Hepatocyte (in vitro differentiated cells): ENCODE measurements around the gene PISD. TPM values are rescaled to one million over a fixed set of nuclear protein-coding genes. Genes with fewer than 3 reads are reported as not detected.

ENCODE experiments used
- DNase-seq: peaks from one replicate; pipeline ENCODE4 v3.0.0-alpha.2; 2016; ENCODE audit warnings: low spot score
- H2AFZ ChIP-seq: fragments of 200-600 bp; sonication (generic); 2 replicates; pipeline ENCODE4 v1.6.0; 2016; ENCODE audit warnings: antibody characterized with exemption, mild to moderate bottlenecking
- H3K27ac ChIP-seq: fragments of 200-600 bp; sonication (generic); 2 replicates; pipeline ENCODE4 v1.5.1; 2016; ENCODE audit warnings: mild to moderate bottlenecking
- H3K27me3 ChIP-seq: fragments of 200-600 bp; sonication (generic); 2 replicates; pipeline ENCODE4 v1.6.1; 2016
- H3K36me3 ChIP-seq: fragments of 200-600 bp; sonication (generic); replicated peaks from 2 replicates; pipeline ENCODE4 v1.5.1; 2016; ENCODE audit warnings: low read depth; ENCODE audit not compliant: insufficient read depth
- H3K4me1 ChIP-seq: fragments of 200-600 bp; sonication (generic); 2 replicates; pipeline ENCODE4 v1.5.1; 2016; ENCODE audit warnings: mild to moderate bottlenecking, moderate library complexity; ENCODE audit not compliant: insufficient read depth
- H3K4me2 ChIP-seq: fragments of 200-600 bp; sonication (generic); 2 replicates; pipeline ENCODE4 v1.6.0; 2016
- H3K4me3 ChIP-seq: fragments of 200-600 bp; sonication (generic); 2 replicates; pipeline ENCODE4 v1.5.1; 2016; ENCODE audit warnings: mild to moderate bottlenecking
- H3K79me2 ChIP-seq: fragments of 200-600 bp; sonication (generic); 2 replicates; pipeline ENCODE4 v1.6.0; 2017; ENCODE audit warnings: mild to moderate bottlenecking
- H3K9me2 ChIP-seq: fragments of 200-600 bp; sonication (generic); replicated peaks from 2 replicates; pipeline ENCODE4 v1.6.0; 2017; ENCODE audit warnings: mild to moderate bottlenecking; ENCODE audit not compliant: insufficient read depth
- H3K9me3 ChIP-seq: fragments of 200-600 bp; sonication (generic); 2 replicates; pipeline ENCODE4 v1.5.1; 2016; ENCODE audit warnings: low read depth, mild to moderate bottlenecking
- H4K20me1 ChIP-seq: fragments of 200-600 bp; sonication (generic); 2 replicates; pipeline ENCODE4 v1.6.0; 2016; ENCODE audit warnings: mild to moderate bottlenecking; ENCODE audit not compliant: insufficient read depth, poor library complexity, severe bottlenecking
- CTCF ChIP-seq: fragments of 200-600 bp; sonication (generic); IDR thresholded peaks from 2 replicates; pipeline ENCODE4 v1.5.1; 2016; ENCODE audit warnings: antibody characterized with exemption, mild to moderate bottlenecking; ENCODE audit not compliant: poor library complexity
- EZH2 ChIP-seq: fragments of 200-600 bp; sonication (generic); IDR thresholded peaks from 2 replicates; pipeline ENCODE4 v1.6.1; 2016; ENCODE audit warnings: antibody characterized with exemption, mild to moderate bottlenecking, borderline replicate concordance
- EZH2phosphoT487 ChIP-seq: fragments of 200-600 bp; sonication (generic); IDR thresholded peaks from one replicate; pipeline ENCODE4 v1.6.1; 2018; ENCODE audit warnings: antibody characterized with exemption, mild to moderate bottlenecking, low read depth, moderate library complexity; ENCODE audit not compliant: unreplicated experiment, severe bottlenecking
- WGBS: methylation state at CpG from one replicate; pipeline ENCODE4 v1.1.6; 2016; ENCODE audit warnings: low lambda C conversion rate; ENCODE audit errors: missing lambda C conversion rate; 5-methylcytosine and 5-hydroxymethylcytosine counted together
- polyA plus RNA-seq: library from polyadenylated mRNA; unstranded; fragments of >200 nt; fragmentation: Nextera tagmentation; extraction: Ambion mirVana; gene quantifications from 2 replicates; pipeline ENCODE4 v1.2.1, GENCODE V29; 2016
- total RNA-seq: library from RNA; depleted of rRNA; stranded (reverse); fragments of >200 nt; gene quantifications from 2 replicates; pipeline ENCODE4 v1.2.3, GENCODE V29; 2014

Gene PISD
- total and polyA plus RNA-seq, 2 experiments from 2014 or later: 46.2 to 62.9 TPM

GRCh38 chr22:31610611-31611010, 51.4 kb downstream of the PISD start:
- no peaks in the 10 kb centered on the region for H4K20me1 ChIP-seq
- WGBS: 93% methylated on average over 6 of the region's 6 CpGs
- no peaks in the 10 kb centered on the region for H3K9me3 ChIP-seq
- no peak overlapping the region for H2AFZ ChIP-seq
- DNase-seq: no peak
- no peak overlapping the region for H3K4me3 ChIP-seq
- no peaks in the 10 kb centered on the region for H3K36me3 ChIP-seq
- no peak overlapping the region for H3K4me2 ChIP-seq
- H3K79me2 ChIP-seq: no peaks in the 10 kb centered on the region
- no peaks in the 10 kb centered on the region for H3K27me3 ChIP-seq
- H3K4me1 ChIP-seq: peaks cover 5% of the 10 kb centered on the region
- TF ChIP-seq EZH2phosphoT487 (no peak), CTCF (no peak), EZH2 (no peak)
- no peaks in the 10 kb centered on the region for H3K9me2 ChIP-seq
- no peak overlapping the region for H3K27ac ChIP-seq

- Histone ChIP-seq H3K4me3 (no peak overlapping the region), H3K27me3 (no peaks in the 10 kb centered on the region), H3K9me2 (no peaks in the 10 kb centered on the region), H3K4me2 (no peak overlapping the region), H3K36me3 (no peaks in the 10 kb centered on the region), H3K4me1 (peaks cover 14% of the 10 kb centered on the region), H4K20me1 (no peaks in the 10 kb centered on the region), H3K9me3 (no peaks in the 10 kb centered on the region), H3K27ac (no peak overlapping the region), H3K79me2 (no peaks in the 10 kb centered on the region), H2AFZ (no peak overlapping the region)
- TF ChIP-seq EZH2: no peak
- no peak for DNase-seq
- WGBS: 97% methylated on average over 10 of the region's 10 CpGs
These were observed 52.3 kb downstream of the PISD start for GRCh38 chr22:31609716-31610115.

- no peaks in the 10 kb centered on the region for H3K36me3 ChIP-seq
- DNase-seq: no peak
- WGBS: 93% methylated on average over 7 of the region's 7 CpGs
These were observed 54.3 kb downstream of the PISD start for GRCh38 chr22:31607696-31608095.

More at GRCh38 chr22:31607696-31608095, 54.3 kb downstream of the PISD start:
- H4K20me1 ChIP-seq: no peaks in the 10 kb centered on the region
- H3K4me2 ChIP-seq: no peak overlapping the region
- H3K4me3 ChIP-seq: no peak overlapping the region
- no peaks in the 10 kb centered on the region for H3K9me2 ChIP-seq
- no peaks in the 10 kb centered on the region for H3K79me2 ChIP-seq
- H3K27me3 ChIP-seq: no peaks in the 10 kb centered on the region
- no peak overlapping the region for H3K27ac ChIP-seq
- TF ChIP-seq CTCF (no peak), EZH2phosphoT487 (no peak), EZH2 (no peak)
- H3K9me3 ChIP-seq: no peaks in the 10 kb centered on the region
- H3K4me1 ChIP-seq: peaks cover 19% of the 10 kb centered on the region
- H2AFZ ChIP-seq: no peak overlapping the region
